ENCODE measurements around the gene APLN. TPM values are rescaled to one million over a fixed set of nuclear protein-coding genes. Genes with fewer than 3 reads are reported as not detected.

Gene APLN
- total RNA-seq, 4 donors from 2014 or later = 0.13 to 0.38 (median 0.29) TPM

DNA sequence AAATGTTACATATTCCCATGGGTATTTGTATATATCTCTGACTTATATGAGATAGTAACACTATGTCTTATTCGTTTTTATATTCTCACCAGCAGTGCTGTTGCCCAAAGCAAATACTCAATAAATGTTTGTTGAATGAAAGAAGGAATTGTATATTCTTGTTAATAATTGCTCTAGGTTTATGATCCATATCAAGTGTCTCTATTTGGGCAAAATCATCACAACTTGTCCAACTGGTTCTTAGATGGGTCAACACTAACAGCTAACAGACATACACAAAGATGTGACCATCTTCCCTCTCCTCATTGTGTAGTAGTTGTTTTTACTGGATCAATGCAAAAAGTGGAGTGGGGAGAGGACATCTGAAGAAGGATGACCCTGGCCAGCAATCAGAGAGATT is 6.6 kb upstream of the APLN start:
- no peaks in the 10 kb centered on the region for H3K9me3 ChIP-seq
- WGBS = 56% methylated on average over 1 of the region's 1 CpG
- H3K4me1 ChIP-seq = peaks cover 2% of the 10 kb centered on the region
- H3K27ac ChIP-seq = no peak overlapping the region
- H3K36me3 ChIP-seq = no peaks in the 10 kb centered on the region
- no peak for DNase-seq (ENCODE audit: low spot score in 2 of 2)
- TF ChIP-seq POLR2AphosphoS5 (IDR thresholded peaks at IDR 0.05) = no peak
- no peak for TF ChIP-seq POLR2A (IDR thresholded peaks at IDR 0.05)
- TF ChIP-seq, protein P1, sequence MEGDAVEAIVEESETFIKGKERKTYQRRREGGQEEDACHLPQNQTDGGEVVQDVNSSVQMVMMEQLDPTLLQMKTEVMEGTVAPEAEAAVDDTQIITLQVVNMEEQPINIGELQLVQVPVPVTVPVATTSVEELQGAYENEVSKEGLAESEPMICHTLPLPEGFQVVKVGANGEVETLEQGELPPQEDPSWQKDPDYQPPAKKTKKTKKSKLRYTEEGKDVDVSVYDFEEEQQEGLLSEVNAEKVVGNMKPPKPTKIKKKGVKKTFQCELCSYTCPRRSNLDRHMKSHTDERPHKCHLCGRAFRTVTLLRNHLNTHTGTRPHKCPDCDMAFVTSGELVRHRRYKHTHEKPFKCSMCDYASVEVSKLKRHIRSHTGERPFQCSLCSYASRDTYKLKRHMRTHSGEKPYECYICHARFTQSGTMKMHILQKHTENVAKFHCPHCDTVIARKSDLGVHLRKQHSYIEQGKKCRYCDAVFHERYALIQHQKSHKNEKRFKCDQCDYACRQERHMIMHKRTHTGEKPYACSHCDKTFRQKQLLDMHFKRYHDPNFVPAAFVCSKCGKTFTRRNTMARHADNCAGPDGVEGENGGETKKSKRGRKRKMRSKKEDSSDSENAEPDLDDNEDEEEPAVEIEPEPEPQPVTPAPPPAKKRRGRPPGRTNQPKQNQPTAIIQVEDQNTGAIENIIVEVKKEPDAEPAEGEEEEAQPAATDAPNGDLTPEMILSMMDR (IDR thresholded peaks at IDR 0.05) = no peak
- TF ChIP-seq EP300 (IDR thresholded peaks at IDR 0.05) = no peak
- H3K4me3 ChIP-seq = no peak overlapping the region
- no peaks in the 10 kb centered on the region for H3K27me3 ChIP-seq

DNA sequence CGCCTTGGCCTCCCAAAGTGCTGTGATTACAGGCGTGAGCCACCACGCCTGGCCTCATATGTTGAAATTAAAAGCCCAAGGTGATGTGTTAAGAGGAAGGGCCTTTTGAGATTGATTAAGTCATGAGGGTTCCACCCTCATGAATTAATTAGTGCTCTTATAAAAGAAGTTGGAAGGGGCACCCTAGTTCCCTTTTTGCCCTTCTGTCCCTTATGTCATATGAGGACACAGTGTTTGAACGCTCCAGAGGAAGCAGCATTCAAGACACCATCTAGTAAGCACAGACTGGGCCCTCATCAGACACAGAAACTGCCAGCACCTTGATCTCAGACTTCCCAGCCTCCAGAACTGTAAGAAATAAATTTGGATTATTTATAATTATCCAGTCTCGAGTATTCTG is 5.1 kb upstream of the APLN start:
- no peaks in the 10 kb centered on the region for H3K27me3 ChIP-seq
- no peaks in the 10 kb centered on the region for H3K9me3 ChIP-seq
- peaks cover 6% of the 10 kb centered on the region for H3K4me1 ChIP-seq
- TF ChIP-seq POLR2AphosphoS5 (IDR thresholded peaks at IDR 0.05) = no peak
- no peak for TF ChIP-seq POLR2A (IDR thresholded peaks at IDR 0.05)
- TF ChIP-seq, protein P1 (IDR thresholded peaks at IDR 0.05) = no peak
- TF ChIP-seq EP300 (IDR thresholded peaks at IDR 0.05) = no peak
- DNase-seq (ENCODE audit: low spot score in 2 of 2) = no peak
- WGBS = 85% methylated on average over 4 of the region's 5 CpGs
- H3K36me3 ChIP-seq = no peaks in the 10 kb centered on the region
- H3K27ac ChIP-seq = no peak overlapping the region
- no peak overlapping the region for H3K4me3 ChIP-seq

DNA sequence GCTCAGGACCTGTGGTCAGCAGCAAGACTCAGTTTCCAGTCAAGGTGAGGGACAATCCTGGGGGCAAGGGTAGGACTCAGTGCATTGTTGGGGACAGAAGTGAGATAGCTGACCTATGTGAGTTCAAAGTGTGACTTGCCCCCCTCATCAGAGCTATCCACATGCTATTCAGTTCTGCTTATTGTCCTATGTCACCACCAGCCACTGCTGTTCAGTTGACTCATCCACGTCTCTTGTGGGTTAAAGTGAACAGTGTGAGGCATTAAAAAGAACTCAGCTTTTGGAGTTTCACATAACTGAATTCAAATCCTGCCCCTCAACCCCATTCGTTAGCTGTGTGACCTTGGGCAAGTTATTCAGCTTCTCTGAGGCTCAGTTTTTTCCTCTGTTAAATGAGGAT is 4.4 kb upstream of the APLN start:
- 83% methylated on average over 2 of the region's 2 CpGs for WGBS
- Histone ChIP-seq H3K9me3 (no peaks in the 10 kb centered on the region), H3K27me3 (no peaks in the 10 kb centered on the region), H3K4me3 (no peak overlapping the region), H3K36me3 (no peaks in the 10 kb centered on the region), H3K4me1 (peaks cover 9% of the 10 kb centered on the region), H3K27ac (no peak overlapping the region)
- no peak for DNase-seq (ENCODE audit: low spot score in 2 of 2)
- TF ChIP-seq POLR2AphosphoS5 (IDR thresholded peaks at IDR 0.05) = no peak
- no peak for TF ChIP-seq EP300 (IDR thresholded peaks at IDR 0.05)

- Histone ChIP-seq H3K27me3 (no peaks in the 10 kb centered on the region), H3K36me3 (no peaks in the 10 kb centered on the region), H3K27ac (no peak overlapping the region), H3K9me3 (no peaks in the 10 kb centered on the region), H3K4me1 (peaks cover 16% of the 10 kb centered on the region), H3K4me3 (no peak overlapping the region)
- no peak for DNase-seq (ENCODE audit: low spot score in 2 of 2)
- TF ChIP-seq EP300 (IDR thresholded peaks at IDR 0.05) (no peak), POLR2A (IDR thresholded peaks at IDR 0.05) (no peak), POLR2AphosphoS5 (IDR thresholded peaks at IDR 0.05) (no peak)
- TF ChIP-seq, protein P1 (IDR thresholded peaks at IDR 0.05) = no peak
- WGBS = 89% methylated on average over 5 of the region's 5 CpGs
Measured at GRCh38 chrX:129658429-129658828, 3.7 kb upstream of the APLN start.

- TF ChIP-seq EP300 (IDR thresholded peaks at IDR 0.05) (no peak), POLR2AphosphoS5 (IDR thresholded peaks at IDR 0.05) (no peak), POLR2A (IDR thresholded peaks at IDR 0.05) (no peak)
- TF ChIP-seq, protein P1 (IDR thresholded peaks at IDR 0.05) = no peak
- no peak for DNase-seq (ENCODE audit: low spot score in 2 of 2)
- WGBS = 63% methylated on average over 11 of the region's 11 CpGs
- H3K36me3 ChIP-seq = no peaks in the 10 kb centered on the region
- H3K4me1 ChIP-seq = peaks cover 17% of the 10 kb centered on the region
- no peak overlapping the region for H3K27ac ChIP-seq
- no peak overlapping the region for H3K4me3 ChIP-seq
- no peaks in the 10 kb centered on the region for H3K27me3 ChIP-seq
- no peaks in the 10 kb centered on the region for H3K9me3 ChIP-seq
Measured at GRCh38 chrX:129655547-129656249, 942 bp upstream of the APLN start.
